IPS-NIHi7 (cell line): Measurements from ENCODE around the gene SSBP4.
A peak's percentile ranks its signal among the peaks of the same experiment; 100 is the strongest.
"Not testable (repeated sequence)": the region's sequence is repeated elsewhere in the genome, so short reads cannot be mapped to it uniquely, and the experiment has no call there.

Source experiments
- DNase-seq: peaks from one replicate; pipeline ENCODE4 v3.0.0; 2012; ENCODE audit warnings: mixed read lengths; ENCODE audit errors: extremely low spot score

The SSBP4 gene

GRCh38 chr19:18419195-18419698 is at the start of gene SSBP4:
TSS of gene SSBP4 (plus strand) at chr19:18419398. CDS start at chr19:18419649, 251 bp downstream.
- DNase-seq: peak; percentile 78

GRCh38 chr19:18373407-18373891 is 45.7 kb upstream of the SSBP4 start:
- no peak for DNase-seq

GRCh38 chr19:18373892-18374629 is 45.1 kb upstream of the SSBP4 start:
- DNase-seq: peak; percentile 96

GRCh38 chr19:18377026-18377425 is 42.2 kb upstream of the SSBP4 start:
- no peak for DNase-seq

- no peak for DNase-seq
Measured at GRCh38 chr19:18379803-18380747, 39.1 kb upstream of the SSBP4 start.

- no peak for DNase-seq
Measured at GRCh38 chr19:18380843-18381242, 38.4 kb upstream of the SSBP4 start.

GRCh38 chr19:18383622-18384021 is 35.6 kb upstream of the SSBP4 start:
- DNase-seq: not testable (repeated sequence)

- DNase-seq: no peak
Measured at GRCh38 chr19:18384775-18385174, 34.4 kb upstream of the SSBP4 start.

GRCh38 chr19:18385359-18385674 is 33.9 kb upstream of the SSBP4 start:
- DNase-seq: no peak

- DNase-seq: peak; percentile 82
Measured at GRCh38 chr19:18385675-18386542, 33.3 kb upstream of the SSBP4 start, which contains the start of gene GDF15. TSS of gene GDF15 (plus strand) at chr19:18386158. CDS start at chr19:18386190, 32 bp downstream.

GRCh38 chr19:18386543-18387271 is 32.5 kb upstream of the SSBP4 start:
- no peak for DNase-seq

GRCh38 chr19:18388100-18388959 is 30.9 kb upstream of the SSBP4 start:
- peak; percentile 93 for DNase-seq

- DNase-seq: no peak
Measured at GRCh38 chr19:18388960-18389725, 30.1 kb upstream of the SSBP4 start.

- no peak for DNase-seq
Measured at GRCh38 chr19:18389726-18390064, 29.5 kb upstream of the SSBP4 start.

- DNase-seq: no peak
Measured at GRCh38 chr19:18390065-18390907, 28.9 kb upstream of the SSBP4 start.

- DNase-seq: no peak
Measured at GRCh38 chr19:18391509-18392075, 27.6 kb upstream of the SSBP4 start.

GRCh38 chr19:18392417-18392816 is 26.8 kb upstream of the SSBP4 start:
- DNase-seq: no peak

- no peak for DNase-seq
Measured at GRCh38 chr19:18392926-18393325, 26.3 kb upstream of the SSBP4 start.
